CD4-positive, alpha-beta T cell treated with Interleukin-17A for 4 hours (primary cell): ENCODE results near the gene GAS7.

ENCODE experiments used
- DNase-seq: peaks from one replicate; pipeline ENCODE4 v3.0.0-alpha.2; 2020; ENCODE audit warnings: mixed read lengths

Gene GAS7

DNA sequence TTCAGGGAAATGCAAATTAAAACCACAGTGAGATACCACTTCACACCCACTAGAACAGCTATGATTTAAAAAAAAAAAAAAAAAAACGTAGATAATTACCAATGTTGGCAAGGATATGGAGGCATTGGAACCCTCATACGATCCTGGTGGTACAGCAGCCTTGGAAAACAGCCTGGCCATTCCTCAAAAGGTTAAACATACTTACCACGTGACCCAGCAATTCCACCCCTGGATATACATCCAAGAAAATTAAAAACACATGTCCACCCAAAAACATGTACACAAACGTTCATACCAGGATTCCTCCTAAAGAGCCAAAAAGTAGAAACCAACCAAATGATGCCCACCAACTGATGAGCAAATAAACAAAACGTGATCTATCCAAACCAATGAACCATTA lies 68.1 kb downstream of the GAS7 start:
- DNase-seq: no peak

DNA sequence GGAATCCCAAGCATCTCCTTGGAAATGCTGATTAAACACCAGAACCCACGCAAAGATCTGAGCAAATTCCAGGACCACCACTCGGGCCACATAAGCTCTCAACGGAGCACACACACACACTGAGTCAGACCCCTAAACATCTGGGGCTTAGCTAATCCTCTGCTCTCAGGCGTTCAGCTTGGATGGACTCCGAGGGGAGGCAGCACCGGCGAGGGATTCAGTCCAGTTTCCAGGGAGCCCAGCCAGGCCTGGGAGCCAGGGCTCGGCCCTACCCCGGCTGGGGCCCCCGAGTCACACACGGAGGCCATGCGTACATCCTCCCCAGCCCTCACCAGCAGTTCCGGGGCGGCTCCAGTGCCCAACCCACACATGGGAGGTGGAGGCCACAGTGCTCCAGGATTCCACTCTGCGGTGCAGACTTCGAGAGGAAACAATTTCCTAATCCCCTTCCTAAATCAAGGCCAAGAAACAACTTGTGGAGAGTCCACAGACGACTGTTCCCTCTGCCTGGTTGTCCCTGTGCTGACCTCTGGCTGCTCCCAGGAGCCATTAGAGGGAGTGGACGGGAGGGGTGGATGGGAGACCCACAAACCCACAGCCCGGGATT lies 70.5 kb downstream of the GAS7 start:
- no peak for DNase-seq

DNA sequence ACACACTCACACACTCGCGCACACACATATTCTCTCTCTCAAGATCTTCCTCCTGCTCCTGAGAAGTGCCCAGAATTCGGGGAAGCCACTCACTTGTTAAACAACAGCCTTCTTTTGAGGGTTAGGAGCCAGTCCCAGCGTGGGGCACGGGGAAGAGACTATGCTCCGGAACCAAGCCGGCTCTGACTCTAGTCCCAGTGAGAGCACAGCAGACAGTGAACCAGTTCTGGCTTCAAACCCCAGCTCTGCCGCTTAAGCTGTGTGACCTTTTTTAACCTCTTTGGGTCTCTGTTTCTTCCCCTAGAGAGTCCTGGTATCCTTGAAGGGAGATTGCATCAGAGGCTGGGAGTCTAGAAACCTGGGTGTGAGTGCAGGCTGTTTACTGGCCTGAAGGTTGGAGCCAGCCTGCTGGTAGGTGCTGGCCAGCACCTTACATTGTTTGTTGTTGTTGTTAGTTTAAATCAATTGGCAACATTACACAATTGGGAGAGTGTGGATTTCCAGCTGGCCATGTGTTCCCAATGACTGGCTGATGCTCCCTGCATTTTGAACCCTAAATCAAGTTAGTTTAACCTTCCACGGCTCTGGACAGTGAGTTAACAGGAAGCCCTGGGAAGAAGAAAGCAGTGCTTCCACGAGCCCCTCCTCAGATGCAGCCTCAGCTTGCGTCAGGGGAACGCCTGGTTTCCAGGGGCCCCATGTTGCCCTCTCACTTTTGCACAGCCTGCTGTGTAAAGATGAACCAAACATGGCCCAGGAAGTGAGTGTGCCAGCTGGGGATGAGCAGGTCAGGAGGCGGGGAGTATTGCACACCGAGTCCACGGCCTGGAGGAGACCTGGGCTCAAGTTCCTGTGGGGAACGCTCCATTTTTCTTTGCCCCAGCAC lies 71.5 kb downstream of the GAS7 start:
- DNase-seq: no peak

DNA sequence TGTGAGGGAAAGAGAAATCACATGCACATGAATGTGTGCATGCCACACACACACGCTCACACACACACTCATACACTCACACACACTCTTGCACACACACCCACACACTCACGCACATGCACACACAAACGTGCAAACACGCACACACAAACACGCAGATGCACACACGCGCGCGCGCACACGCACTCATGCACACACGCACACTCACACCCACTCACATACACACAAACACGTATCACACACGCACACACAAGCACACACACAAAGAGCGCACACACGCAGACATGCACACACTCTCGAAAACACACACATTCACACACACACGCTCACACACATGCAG lies 72.2 kb downstream of the GAS7 start:
- DNase-seq: no peak

DNA sequence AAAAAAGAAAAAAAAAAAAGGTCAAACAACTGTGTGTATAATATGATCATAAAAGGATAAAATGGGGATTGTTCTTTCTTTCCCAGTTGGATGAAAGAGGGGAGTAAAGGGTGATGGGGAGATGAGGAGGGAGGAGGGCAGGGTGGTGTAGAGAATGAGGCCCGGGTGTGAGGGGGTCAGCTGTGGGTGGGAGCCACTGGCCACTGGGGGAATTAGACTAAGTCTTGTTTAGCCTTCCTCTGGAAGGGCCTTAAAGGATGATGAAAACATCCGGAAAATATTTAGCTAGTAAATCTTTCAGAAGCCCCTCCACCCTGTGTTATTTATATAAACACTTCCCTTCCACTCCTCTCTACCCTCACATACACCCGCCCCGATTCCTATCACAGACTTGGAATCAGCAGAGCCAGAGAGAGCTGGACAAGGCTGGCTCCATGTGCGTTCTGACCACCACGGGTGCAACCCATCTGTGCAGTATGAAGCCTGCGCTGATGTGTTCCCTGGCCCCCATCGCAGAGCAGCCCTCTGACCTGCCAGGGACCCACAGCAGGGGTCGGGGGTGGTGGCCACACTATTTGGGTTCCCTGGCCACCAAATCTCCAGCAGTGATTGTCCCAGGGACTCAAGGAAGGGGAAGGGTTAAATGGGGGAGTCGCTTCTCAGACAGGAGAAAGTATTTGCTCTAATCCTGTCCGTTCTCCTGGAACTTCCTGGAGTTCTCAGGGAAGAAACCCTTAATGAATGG lies 72.7 kb downstream of the GAS7 start:
- no peak for DNase-seq

DNA sequence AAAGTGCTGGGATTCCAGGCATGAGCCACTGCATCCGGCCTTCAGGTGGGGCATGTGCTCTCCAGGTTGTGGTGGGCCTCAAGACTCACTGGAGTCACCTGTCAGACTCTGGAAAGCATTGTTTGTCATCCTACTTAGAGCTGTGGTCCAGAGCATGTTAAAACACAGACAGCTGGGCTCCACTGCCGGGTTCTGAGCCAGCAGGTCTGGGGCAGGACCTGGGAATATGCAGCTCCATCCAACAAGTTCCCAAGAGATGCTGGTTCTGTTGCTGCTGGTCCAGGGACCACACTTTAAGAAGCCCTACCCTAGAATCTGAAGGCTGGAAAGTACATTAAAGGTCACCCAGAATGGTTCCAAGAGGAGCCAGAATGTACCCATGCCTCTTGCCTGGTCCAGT lies 75.3 kb downstream of the GAS7 start:
- no peak for DNase-seq

DNA sequence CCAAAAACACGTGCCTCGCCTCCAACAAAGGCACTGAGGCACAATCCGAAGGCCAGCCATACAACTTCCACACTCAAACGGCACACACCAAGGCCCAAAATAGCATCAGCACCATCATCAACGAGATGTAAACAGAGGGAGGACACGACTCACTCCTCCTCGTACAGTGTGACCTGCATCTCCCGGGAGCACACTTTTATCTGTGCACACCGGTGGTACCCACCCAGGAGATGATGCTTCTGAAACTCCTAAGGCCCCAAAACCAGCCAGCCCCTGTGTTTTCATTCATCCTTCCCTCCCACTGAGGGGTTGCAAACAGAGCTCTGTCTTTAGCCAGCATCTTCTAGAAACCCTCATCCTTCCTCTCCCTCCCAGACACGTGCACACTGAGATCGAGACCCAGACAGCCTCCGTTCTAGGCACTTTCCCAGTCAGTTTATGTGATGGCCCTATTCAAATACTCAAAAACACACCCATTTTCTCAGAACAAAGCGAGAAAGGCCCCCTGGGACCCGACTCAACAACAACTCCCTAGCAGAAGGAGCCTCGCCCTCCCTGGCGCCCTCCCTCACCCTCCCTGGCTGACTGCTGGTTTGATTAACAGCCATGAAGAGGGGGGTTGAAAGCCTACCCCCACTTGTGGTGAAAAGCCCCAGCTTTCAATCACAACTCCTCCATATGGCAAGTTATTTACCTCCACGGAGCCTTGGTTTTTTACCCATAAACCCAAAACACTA lies 76.3 kb downstream of the GAS7 start:
- DNase-seq: no peak

DNA sequence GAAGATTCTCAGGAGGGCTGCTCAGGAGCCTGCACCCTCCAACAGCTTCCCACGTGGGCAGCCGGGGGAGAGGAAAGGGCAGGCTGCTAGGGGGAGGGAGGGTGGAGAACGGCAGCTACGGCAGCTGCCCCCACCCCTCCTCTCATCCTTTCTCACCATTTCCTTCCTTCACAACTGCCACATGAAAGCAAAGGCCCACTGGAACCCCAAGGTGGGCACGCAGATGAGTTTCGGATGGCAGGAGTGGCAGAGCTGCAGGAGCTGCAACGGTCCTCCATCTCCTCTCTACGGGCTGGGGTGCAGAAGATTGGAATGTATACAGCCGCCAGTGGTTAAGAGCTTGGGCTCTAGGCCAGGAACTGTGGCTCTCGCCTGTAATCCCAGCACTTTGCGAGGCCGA lies 77.7 kb downstream of the GAS7 start:
- no peak for DNase-seq

DNA sequence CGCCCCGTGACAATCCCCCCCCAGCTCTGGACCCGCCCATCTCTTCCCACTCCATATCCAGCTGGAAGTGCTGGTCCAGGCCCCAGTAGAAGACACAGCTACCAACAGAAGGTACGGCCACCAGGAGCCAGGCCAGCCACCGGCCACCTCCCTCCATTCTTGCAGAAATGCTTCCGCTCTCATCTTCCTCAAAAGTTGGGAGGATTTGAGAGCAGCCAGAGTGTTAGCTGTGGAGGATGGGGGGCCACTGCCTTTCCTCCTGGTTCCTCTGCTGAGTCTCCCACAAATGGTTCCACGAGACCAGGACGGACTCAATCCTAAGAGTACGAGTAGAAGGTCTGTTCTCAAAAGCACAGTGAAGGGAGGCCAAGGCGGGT lies 78.3 kb downstream of the GAS7 start:
- DNase-seq: no peak

DNA sequence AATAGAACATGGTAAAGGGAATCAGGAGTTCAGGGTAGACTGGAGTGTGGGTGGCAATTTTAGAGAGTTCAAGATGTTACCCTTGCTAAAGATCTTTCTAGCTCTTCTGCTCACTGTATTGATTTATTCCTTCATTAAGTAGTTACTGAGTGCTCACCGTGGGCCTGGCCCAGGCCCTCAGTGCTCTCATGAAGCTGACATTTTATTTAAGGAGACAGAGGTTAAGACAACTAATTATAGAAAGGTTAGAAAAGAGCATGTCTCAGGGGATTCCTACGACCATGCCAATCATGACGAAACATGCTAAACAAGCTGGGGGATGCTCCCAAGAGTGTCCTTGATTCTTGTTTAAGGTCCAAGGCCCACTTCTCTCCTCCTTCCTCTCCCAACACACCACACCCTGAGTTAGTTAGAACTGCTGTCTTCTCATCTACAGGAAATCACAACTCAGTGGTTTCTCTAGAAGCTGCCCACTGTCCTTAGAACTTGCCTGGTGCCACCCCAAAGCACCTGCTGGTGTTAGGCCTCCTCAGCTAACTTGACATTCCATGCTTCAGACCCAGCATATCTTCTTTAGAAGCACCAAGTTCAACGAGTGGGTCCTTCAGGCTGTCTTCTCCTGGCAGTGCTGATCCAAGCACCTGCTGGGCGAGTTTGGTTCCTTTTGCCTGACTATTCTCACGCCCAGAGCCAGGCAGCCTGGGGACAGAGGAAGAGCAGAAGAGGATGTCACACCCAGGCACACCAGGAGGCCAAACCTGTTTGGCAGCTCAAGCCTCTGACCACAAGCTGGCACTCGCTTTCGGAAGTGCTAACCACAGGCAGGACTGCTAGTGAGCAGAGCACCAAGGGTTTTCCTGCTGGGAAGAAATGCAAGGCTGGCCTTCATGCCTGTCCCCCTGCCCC lies 79.0 kb downstream of the GAS7 start:
- no peak for DNase-seq

DNA sequence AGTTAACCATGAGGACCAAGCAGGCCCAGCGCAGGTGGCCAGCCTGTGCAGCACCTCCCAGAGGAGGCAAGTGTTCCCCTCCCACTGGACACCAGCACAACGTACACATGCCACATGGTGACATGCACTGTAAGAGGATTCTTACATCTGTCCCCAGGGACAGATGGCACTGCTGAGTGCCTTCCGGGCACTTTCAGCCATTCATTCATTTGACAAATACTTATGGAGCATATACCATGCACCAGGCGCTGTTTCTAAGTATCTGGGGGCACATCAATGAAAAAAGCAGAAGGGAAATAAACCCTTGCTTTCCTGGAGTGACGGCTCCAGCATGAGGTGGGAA lies 79.6 kb downstream of the GAS7 start:
- no peak for DNase-seq

DNA sequence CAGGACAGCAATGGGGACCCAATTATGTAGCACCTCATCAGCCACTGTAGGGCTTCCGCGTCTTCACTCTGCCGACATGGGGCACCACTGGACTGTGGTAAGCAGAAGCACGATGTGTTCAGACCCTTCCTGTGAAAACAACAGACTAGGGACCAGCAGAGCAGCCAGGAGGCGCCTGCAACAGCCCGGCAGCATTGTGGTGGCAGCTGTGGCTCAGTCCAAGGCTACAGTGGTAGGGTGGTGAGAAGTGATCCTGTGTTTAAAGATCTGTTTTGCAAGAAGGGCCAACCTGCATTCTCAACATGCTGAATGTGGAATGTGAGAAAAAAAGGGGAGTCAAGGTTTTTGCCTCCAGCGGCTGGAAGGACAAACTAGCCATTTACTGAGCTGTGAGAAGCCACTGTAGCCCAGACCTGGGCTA lies 80.8 kb downstream of the GAS7 start:
- DNase-seq: no peak

DNA sequence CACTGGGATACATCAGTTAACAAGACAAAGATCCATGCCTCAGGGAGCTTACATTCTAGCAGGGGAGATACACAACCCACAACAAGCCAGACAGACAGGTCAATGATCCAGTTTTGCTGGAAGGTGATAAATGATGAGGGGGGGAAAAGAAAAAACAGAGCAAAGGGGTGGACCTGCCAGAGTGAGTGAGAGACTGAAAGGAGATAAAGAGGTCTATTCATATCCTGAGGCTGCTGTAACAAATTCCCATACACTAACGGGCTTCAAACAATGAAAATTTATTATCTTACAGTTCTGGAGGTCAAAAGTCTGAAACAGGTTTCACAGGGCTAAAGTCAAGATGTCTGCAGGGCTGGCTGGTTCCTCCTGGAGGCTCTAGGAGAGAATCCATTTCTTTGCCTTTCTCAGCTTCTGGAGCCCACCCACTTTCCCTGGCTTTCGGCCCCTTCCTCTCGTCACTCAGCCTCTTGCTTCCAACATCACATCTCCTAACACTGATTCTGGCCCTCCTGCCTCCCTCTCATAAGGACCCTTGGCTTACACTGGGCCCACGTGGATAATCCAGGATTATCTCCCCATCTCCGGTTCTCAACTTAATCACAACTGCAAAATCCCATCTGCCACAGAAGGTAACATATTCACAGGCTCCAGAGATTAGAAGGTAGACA lies 81.5 kb downstream of the GAS7 start:
- no peak for DNase-seq

DNA sequence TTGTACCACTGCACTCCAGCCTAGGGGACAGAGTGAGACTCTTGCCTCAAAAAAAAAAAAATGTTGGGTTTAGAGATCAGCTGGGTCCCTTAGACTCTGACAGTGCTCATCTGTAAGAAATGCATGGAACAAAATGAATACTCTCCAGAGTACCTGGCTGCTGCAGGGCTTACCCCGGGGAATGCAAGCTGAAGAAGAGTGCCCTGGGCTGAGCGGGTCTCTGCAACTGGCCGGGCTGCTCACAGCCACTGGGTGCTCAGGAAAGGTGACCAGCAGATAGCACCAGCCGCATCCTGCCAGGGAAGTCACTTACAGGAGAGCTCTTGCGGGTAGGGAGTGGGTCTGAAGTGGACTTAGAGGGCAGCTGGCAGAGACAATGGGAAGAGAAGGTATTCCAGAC lies 82.1 kb downstream of the GAS7 start:
- no peak for DNase-seq

DNA sequence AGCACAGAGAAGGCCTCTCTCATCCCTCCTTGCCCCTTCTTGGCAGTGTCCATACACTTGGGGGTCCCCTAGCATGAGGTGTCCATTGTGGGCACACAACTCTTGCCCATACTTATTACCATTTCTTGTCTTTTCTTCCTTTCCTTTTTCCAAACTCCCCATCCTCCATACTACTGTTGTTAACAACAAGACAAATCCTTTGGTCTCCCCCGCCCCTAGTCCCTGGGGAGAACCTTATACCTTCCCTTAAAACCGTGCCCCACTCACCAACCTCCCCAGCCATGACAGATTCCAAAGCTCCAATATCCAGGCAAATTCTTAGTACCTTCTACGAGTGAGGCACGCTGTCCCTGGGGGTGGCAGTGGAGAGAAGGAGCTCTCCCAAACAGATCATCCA lies 82.9 kb downstream of the GAS7 start:
- no peak for DNase-seq

DNA sequence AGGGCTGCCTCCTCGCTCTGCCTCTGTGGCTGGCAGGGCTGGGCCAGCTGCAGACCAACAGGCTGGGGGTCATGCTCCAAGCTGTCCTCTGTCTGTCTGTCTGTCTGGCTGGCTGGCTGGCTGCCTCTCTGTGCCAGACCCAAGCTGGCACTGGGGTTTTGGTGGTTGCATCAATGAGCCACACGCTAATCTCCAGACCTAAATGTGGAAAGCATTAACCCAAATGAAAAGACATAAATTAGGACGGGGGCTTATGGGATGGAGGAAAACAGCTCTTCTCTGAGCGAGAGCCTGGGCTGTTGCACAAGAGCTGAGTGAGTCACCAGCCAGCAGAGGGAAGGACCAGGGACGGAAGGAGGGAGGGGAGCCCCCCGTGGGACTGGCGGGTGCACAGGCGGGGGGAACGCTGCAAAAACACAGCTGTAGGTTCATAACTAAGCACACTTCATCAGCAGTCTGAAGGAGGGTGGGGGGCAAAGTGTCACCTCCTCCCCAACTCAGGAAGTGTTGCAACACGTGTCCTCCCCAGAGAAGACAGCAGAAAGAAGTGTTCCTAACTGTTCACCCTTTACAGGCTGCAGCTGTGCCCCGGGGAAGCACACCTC lies 83.4 kb downstream of the GAS7 start:
- DNase-seq: peak; percentile 77

DNA sequence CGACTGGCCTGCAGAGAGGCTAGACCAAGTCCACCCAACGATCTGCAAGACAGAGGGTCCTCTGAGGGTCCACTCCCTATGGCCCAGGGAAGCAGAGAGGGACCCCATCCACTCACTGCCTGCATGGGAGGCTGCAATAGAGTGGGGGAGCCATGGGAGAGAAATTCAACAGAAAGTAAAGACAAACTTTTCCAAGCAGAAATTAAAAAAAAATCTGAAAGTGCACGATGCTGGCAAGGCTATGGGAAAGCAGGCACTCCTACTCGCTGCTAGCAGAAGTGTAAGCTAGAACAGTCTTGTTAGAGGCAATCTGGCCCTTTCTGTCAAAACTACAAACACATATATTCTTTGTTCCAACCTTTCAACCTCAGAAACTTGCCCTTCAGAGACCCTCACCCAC lies 85.4 kb downstream of the GAS7 start:
- DNase-seq: no peak

DNA sequence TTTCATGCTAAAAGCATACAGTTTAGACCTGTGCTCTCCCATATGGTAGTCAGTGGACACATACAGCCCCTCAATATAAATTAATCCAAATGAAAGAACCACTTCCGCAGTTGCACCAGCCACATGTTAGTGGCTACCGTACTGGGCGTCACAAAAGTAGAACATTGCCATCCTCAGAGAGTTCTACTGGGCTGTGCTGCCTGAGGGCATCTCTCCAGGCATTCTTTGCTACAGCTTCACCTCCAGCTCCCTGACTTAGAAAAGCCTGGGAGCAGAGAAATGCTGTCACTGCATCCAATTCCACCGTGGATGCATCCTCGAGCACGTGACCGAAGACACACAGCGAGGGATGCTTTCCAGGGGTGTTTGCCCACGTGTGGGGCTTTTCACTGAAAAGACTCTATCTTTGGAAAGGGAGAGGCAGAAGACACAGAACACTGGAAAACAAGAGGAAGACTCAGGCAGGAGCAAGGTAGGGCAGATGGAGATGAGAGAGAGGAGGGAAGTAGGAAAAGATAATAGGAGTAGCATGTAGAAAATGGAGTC lies 86.4 kb downstream of the GAS7 start:
- DNase-seq: no peak

DNA sequence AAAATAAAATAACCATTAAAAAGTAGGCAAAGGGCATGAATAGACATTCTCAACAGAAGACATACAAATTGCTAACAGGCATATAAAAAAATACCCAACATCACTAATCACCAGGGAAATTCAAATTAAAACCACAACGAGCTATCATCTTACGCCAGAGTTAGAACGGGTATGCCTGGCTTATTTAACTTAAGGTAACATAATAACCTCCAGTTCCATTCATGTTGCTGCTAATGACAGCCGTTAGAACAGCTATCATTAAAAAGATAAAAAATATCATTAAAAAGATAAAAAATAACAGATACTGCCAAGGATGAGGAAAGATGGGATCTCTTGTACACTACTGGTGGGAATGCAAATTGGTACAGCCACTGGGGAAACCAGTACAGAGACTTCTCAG lies 89.3 kb downstream of the GAS7 start:
- no peak for DNase-seq

DNA sequence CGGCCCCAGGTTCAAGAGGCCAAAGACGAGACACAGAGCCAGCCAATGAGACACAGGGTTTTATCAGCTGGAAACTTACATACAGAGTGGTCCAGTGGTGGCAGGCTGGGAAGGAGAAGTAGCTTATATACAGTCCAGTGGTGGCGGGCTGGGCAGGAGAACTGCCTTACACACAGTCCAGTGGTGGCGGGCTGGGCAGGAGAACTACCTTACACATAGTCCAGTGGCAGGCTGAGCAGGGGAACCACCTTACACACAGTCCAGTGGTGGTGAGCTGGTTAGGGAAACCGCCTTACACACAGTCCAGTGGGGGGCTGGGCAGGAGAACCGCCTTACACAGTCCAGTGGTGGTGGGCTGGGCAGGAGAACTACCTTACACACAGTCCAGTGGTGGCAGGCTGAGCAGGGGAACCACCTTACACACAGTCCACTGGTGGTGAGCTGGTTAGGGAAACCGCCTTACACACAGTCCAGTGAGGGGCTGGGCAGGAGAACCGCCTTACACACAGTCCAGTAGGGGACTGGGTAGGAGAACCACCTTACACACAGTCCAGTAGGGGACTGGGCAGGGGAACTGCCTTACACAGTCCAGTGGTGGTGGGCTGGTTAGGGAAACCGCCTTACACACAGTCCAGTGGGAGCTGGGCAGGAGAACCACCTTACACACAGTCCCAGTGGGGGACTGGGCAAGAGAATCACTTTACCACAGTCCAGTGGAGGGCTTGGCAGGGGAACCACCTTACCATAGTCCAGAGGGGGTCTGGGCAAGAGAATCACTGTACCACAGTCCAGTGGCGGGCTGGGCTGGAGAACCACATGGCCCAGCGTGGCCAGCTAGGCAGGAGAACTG lies 90.9 kb downstream of the GAS7 start:
- DNase-seq: no peak
